ENCODE results near the gene BNIP3. TPM values are rescaled to one million over a fixed set of nuclear protein-coding genes. Genes with fewer than 3 reads are reported as not detected.

BNIP3 gene, protein sequence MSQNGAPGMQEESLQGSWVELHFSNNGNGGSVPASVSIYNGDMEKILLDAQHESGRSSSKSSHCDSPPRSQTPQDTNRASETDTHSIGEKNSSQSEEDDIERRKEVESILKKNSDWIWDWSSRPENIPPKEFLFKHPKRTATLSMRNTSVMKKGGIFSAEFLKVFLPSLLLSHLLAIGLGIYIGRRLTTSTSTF
- total RNA-seq (2022; extraction: Qiagen RNA extraction) = 42.1 to 45.2 TPM (median 42.7 TPM) in 5 replicates

DNA sequence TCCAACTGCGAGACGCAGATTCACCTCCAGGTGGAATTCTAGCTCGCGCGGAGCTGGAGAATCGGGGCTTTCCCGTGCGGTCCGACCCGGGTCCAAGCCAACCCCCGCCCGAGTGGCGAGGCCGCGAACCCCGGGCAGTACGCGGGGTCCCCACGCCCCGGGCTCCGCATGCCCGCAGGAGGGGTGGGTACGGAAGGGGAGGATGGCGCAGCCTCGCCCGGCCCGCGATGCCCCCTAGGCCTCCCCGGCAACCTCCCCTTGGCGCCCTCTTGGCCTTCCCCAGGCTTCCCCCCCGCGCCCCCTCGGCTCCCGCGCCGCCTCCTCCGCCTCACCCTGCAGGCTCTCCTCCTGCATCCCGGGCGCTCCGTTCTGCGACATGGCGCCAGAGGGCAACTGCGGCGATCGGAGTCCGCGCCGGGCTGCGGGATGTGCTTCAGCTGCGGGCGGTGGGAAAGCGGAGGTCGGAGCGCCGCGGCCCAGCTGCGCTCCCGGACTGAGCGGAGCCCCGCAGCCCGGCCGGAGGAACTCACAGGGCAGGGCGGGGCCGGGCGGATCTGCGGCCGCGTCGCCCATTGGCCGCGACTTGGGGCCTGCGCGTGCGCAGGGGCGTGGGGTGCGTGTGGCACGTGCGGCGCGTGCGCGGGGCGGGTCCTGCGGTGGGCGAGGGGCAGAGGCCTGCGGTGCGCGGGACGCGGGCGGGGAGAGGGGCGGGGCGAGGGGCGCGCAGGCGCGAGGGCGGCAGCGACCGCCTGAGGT lies at the start of gene BNIP3:
BNIP3 (minus strand) TSS at position 495 of the 756 bp plus-strand sequence; CDS start at position 378, 117 bp downstream.

Other genes starting within 250 kb of the BNIP3 start
- gene PPP2R2D, start 80.9 kb downstream of the BNIP3 start, total RNA-seq (2022; extraction: Qiagen RNA extraction) = 24.7 to 28.6 TPM (median 27.7 TPM) in 5 replicates
- 1.4 to 1.8 TPM (median 1.7 TPM) in 5 replicates for gene JAKMIP3, start 84.0 kb upstream of the BNIP3 start, total RNA-seq (2022; extraction: Qiagen RNA extraction)
- 15.0 to 20.0 TPM (median 18.9 TPM) in 5 replicates for gene DPYSL4, start 205.0 kb upstream of the BNIP3 start, total RNA-seq (2022; extraction: Qiagen RNA extraction)

Measured in A549 treated with CORT108297 at 1 μM for 4 hours (cell line).